MM.1S (cell line): ENCODE results near the gene NUP214.

Experiments
- DNase-seq: peaks from one replicate; pipeline ENCODE4 v3.0.0-alpha.2; 2015
- H2AFZ ChIP-seq: fragments of 300-600 bp; sonication (generic); 2 replicates; pipeline ENCODE4 v1.6.0; 2016; ENCODE audit warnings: antibody characterized with exemption, low read length
- H3F3A ChIP-seq: fragments of 300-600 bp; sonication (generic); 2 replicates; pipeline ENCODE4 v1.6.1; 2016; ENCODE audit warnings: mild to moderate bottlenecking, antibody characterized with exemption, low read length, moderate library complexity, mixed read lengths; ENCODE audit not compliant: insufficient read depth
- H3K27ac ChIP-seq: fragments of 300-600 bp; sonication (generic); 2 replicates; pipeline ENCODE4 v1.5.1; 2016; ENCODE audit warnings: mild to moderate bottlenecking, low read length
- H3K27me3 ChIP-seq: fragments of 300-600 bp; sonication (generic); replicated peaks from 2 replicates; pipeline ENCODE4 v1.6.0; 2016; ENCODE audit warnings: low read length; ENCODE audit not compliant: insufficient read depth
- H3K36me3 ChIP-seq: fragments of 300-600 bp; sonication (generic); replicated peaks from 2 replicates; pipeline ENCODE4 v1.6.1; 2016; ENCODE audit warnings: mild to moderate bottlenecking, low read length, mixed read lengths; ENCODE audit not compliant: insufficient read depth
- H3K4me1 ChIP-seq: fragments of 300-600 bp; sonication (generic); 2 replicates; pipeline ENCODE4 v1.6.1; 2016; ENCODE audit warnings: low read length, mixed read lengths
- H3K4me2 ChIP-seq: fragments of 300-600 bp; sonication (generic); 2 replicates; pipeline ENCODE4 v1.6.0; 2016; ENCODE audit warnings: low read depth, low read length
- H3K4me3 ChIP-seq: fragments of 300-600 bp; sonication (generic); 2 replicates; pipeline ENCODE4 v1.5.1; 2016; ENCODE audit warnings: low read length, mixed read lengths
- H3K79me2 ChIP-seq: fragments of 300-600 bp; sonication (generic); 2 replicates; pipeline ENCODE4 v1.6.1; 2016; ENCODE audit warnings: mixed run types, low read length, mixed read lengths
- H3K9ac ChIP-seq: fragments of 300-600 bp; sonication (generic); 2 replicates; pipeline ENCODE4 v1.6.1; 2016; ENCODE audit warnings: low read length, mixed read lengths
- H3K9me2 ChIP-seq: fragments of 300-600 bp; sonication (generic); replicated peaks from 2 replicates; pipeline ENCODE4 v1.6.1; 2016; ENCODE audit warnings: mild to moderate bottlenecking, low read length, mixed read lengths; ENCODE audit not compliant: insufficient read depth
- H3K9me3 ChIP-seq: fragments of 300-600 bp; sonication (generic); replicated peaks from 2 replicates; pipeline ENCODE4 v1.6.1; 2016; ENCODE audit warnings: mild to moderate bottlenecking, low read length, mixed read lengths; ENCODE audit not compliant: insufficient read depth
- H4K20me1 ChIP-seq: fragments of 300-600 bp; sonication (generic); 2 replicates; pipeline ENCODE4 v1.6.1; 2016; ENCODE audit warnings: mild to moderate bottlenecking, low read length, moderate library complexity, mixed read lengths; ENCODE audit not compliant: insufficient read depth
- EZH2 ChIP-seq: fragments of 300-600 bp; sonication (generic); optimal IDR thresholded peaks from 2 replicates; pipeline ENCODE3; 2017; ENCODE audit warnings: low read depth, mild to moderate bottlenecking, antibody characterized with exemption, low read length, mixed read lengths
- EZH2phosphoT487 ChIP-seq: fragments of 300-600 bp; sonication (generic); IDR thresholded peaks from 2 replicates; pipeline ENCODE4 v1.6.1; 2018; ENCODE audit warnings: antibody characterized with exemption, low read length
- TF ChIP-seq, protein P1 (sequence below): fragments of 300-600 bp; sonication (generic); IDR thresholded peaks from 2 replicates; pipeline ENCODE4 v1.5.1; 2016; ENCODE audit warnings: antibody characterized with exemption, low read length, mixed read lengths

NUP214 gene

GRCh38 chr9:131084661-131085369, 40.6 kb upstream of the NUP214 start:
- no peaks in the 10 kb centered on the region for H3K4me1 ChIP-seq
- TF ChIP-seq, protein P1, sequence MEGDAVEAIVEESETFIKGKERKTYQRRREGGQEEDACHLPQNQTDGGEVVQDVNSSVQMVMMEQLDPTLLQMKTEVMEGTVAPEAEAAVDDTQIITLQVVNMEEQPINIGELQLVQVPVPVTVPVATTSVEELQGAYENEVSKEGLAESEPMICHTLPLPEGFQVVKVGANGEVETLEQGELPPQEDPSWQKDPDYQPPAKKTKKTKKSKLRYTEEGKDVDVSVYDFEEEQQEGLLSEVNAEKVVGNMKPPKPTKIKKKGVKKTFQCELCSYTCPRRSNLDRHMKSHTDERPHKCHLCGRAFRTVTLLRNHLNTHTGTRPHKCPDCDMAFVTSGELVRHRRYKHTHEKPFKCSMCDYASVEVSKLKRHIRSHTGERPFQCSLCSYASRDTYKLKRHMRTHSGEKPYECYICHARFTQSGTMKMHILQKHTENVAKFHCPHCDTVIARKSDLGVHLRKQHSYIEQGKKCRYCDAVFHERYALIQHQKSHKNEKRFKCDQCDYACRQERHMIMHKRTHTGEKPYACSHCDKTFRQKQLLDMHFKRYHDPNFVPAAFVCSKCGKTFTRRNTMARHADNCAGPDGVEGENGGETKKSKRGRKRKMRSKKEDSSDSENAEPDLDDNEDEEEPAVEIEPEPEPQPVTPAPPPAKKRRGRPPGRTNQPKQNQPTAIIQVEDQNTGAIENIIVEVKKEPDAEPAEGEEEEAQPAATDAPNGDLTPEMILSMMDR = no peak
- TF ChIP-seq EZH2 (no peak), EZH2phosphoT487 (no peak)
- H3K9me2 ChIP-seq = no peaks in the 10 kb centered on the region
- H3K4me3 ChIP-seq = no peak overlapping the region
- no peak overlapping the region for H3K27ac ChIP-seq
- H3K9me3 ChIP-seq = no peaks in the 10 kb centered on the region
- no peak overlapping the region for H3K9ac ChIP-seq
- DNase-seq = no peak
- H2AFZ ChIP-seq = no peak overlapping the region
- H3K4me2 ChIP-seq = no peak overlapping the region
- H3K79me2 ChIP-seq = no peaks in the 10 kb centered on the region
- H4K20me1 ChIP-seq = no peaks in the 10 kb centered on the region
- peaks cover 78% of the 10 kb centered on the region for H3K27me3 ChIP-seq
- no peaks in the 10 kb centered on the region for H3F3A ChIP-seq
- H3K36me3 ChIP-seq = no peaks in the 10 kb centered on the region

- no peaks in the 10 kb centered on the region for H3K79me2 ChIP-seq
- H3F3A ChIP-seq = no peaks in the 10 kb centered on the region
- TF ChIP-seq EZH2phosphoT487 (no peak), EZH2 (no peak)
- TF ChIP-seq, protein P1 = no peak
- H2AFZ ChIP-seq = no peak overlapping the region
- no peak overlapping the region for H3K4me2 ChIP-seq
- no peaks in the 10 kb centered on the region for H3K4me1 ChIP-seq
- H3K27ac ChIP-seq = no peak overlapping the region
- no peak overlapping the region for H3K9ac ChIP-seq
- no peak for DNase-seq
- no peaks in the 10 kb centered on the region for H3K36me3 ChIP-seq
- H3K27me3 ChIP-seq = peaks cover 73% of the 10 kb centered on the region
- no peaks in the 10 kb centered on the region for H3K9me3 ChIP-seq
- no peaks in the 10 kb centered on the region for H3K9me2 ChIP-seq
- H3K4me3 ChIP-seq = no peak overlapping the region
- no peaks in the 10 kb centered on the region for H4K20me1 ChIP-seq
These were observed 39.8 kb upstream of the NUP214 start for GRCh38 chr9:131085370-131086122.

- H3K4me1 ChIP-seq = no peaks in the 10 kb centered on the region
These were observed 38.0 kb upstream of the NUP214 start for GRCh38 chr9:131087354-131087893.

More at GRCh38 chr9:131087354-131087893, 38.0 kb upstream of the NUP214 start:
- Histone ChIP-seq H3K36me3 (no peaks in the 10 kb centered on the region), H3K27ac (no peak overlapping the region), H3K79me2 (no peaks in the 10 kb centered on the region), H3K9ac (no peak overlapping the region), H4K20me1 (no peaks in the 10 kb centered on the region), H3F3A (no peaks in the 10 kb centered on the region), H2AFZ (no peak overlapping the region), H3K4me3 (no peak overlapping the region), H3K27me3 (peaks cover 72% of the 10 kb centered on the region), H3K9me3 (no peaks in the 10 kb centered on the region), H3K9me2 (no peaks in the 10 kb centered on the region), H3K4me2 (no peak overlapping the region)
- no peak for DNase-seq
- TF ChIP-seq EZH2phosphoT487 (no peak), EZH2 (no peak)
- TF ChIP-seq, protein P1 = no peak
